Hematopoietic multipotent progenitor cell (in vitro differentiated cells): Measurements from ENCODE around the gene DGKD. TPM values are rescaled to one million over a fixed set of nuclear protein-coding genes. Genes with fewer than 3 reads are reported as not detected.

Experiments used
- DNase-seq, 3 donors: peaks; one replicate each; pipeline ENCODE4 v3.0.0-alpha.2; 2011 to 2015; ENCODE audit warnings: low read depth in 2 of 3, low spot score in 2 of 3
- total RNA-seq: library from RNA; depleted of rRNA; stranded (reverse); fragments of >200 nt; gene quantifications from one replicate; pipeline ENCODE4 v1.2.3, GENCODE V29; 2012

The DGKD gene
- total RNA-seq, 1 donor, result 25.9 TPM

DNA sequence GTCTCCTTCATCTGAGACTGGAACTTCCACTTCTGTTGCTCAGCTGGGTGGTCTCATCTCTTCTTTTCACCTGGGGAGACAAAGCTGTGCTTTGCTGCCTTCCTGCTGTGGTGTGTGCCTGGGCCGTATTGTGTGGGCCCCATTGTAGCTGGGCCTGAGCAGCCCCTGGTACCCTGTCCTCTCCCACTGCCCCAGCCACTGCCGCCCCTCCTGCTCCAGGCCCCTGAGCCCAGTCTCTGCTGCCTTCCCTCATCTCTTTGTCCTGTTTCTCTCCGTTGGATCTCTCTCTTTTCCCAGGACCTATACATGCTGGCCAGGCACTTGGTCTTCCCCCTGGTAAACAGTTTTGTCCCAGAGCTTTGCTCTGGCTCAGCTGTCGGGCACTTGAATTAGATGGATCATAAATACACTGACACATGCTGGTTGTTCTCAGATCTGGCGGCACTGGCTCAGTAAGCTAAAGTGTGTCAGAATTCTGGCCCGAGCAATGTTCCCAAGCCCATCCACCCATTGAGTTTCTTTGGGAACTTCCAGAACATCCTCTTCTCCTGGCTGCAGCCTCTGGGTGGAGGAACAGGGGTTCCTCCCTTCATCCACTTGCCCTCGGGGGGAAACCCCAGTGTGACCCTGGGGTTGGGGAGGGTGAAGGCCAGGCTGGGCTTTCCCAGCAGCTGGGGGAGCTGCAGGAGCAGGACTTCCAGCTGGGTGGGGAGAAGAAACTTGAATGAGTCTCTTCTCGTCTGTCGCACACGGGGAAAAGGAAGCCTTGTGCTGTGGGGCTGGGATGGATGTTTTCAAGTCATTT lies 99.0 kb downstream of the DGKD start:
- no peak for DNase-seq

- no peak for DNase-seq
These were observed 99.6 kb downstream of the DGKD start for GRCh38 chr2:233453916-233454315.

DNA sequence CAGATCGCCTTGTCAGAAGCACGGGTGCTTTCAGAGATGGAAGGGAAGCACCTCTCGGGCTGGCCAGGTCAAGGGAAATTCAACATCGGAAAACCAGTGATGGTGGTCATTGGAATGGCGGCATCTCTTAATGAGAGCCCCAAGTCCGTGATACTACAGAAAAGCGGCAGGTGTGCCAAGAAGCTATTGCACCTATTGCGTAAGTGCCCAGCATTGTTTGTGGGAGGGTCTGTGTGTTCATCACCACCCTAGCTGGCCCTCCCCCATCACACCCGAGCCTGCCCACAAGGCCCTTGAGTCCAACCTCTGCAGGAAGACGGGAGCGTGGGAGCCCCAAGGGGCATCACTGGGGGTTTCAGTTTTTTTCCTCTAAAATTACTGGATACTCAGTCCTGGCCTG lies 100.7 kb downstream of the DGKD start:
- DNase-seq, result no peak

- DNase-seq, result no peak
These were observed 101.2 kb downstream of the DGKD start for GRCh38 chr2:233455491-233455890.

DNA sequence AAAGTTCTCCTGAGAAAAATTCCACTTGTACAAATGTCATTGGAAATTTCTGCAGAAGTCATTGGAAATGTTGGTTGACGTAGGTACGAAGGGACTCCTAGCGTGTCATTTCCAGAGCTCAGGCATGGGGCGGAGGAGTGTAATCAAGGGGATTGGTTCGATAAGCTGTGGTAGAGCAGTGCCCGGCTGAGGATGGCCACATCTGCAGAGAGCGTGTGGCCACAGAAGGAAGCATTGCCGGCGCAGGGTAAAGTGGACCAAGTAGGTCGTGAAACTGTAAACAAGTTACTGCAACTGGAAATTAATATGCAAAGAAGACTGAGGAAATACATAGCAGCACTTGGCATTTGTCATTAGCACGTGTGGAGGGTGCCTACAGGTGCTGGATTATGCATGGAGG lies 101.8 kb downstream of the DGKD start:
- no peak for DNase-seq

GRCh38 chr2:233456934-233457333 lies 102.6 kb downstream of the DGKD start:
- DNase-seq, result no peak

DNA sequence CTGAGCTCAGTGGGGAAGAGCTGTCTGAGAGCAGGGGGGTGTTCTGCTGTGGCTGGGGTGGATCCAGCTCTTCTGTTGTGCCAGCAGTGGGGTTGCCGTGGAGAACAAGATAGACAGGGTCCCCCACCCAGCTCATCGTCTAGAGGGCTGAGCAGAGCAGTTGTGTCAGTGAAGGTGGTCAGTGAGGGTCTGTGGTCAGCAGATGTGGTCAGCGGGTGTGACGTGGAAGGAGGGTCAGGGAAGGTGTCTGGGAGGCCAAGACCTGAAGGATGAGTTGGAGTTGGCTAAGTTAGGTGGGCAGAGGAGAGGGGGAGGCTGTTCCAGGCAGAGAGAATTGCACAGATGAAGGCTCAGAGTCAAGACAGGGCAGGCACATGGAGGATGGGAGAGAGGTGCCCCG lies 103.1 kb downstream of the DGKD start:
- no peak for DNase-seq

GRCh38 chr2:233458031-233458610 lies 103.8 kb downstream of the DGKD start:
- DNase-seq, result no peak

- no peak for DNase-seq
These were observed 104.5 kb downstream of the DGKD start for GRCh38 chr2:233458826-233459225.

DNA sequence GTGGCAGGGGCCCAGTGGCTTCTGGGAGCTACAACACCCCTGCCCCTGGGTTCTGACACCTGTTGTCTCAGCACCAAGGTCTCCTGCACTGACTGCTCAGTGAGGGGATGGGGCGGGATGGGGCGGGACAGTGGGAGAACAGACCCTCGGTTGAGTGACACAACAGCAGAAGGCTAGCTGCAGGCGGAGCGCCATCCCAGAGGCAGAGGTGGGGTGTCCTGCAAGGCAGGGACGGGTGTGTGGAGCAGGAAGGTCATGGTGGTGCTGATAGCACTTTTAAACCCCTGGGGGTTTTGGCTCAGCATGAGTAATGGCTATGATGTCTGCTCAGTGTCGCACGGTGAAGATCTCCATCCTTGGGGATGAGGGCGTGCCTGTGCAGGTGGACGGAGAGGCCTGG lies 105.1 kb downstream of the DGKD start:
- no peak for DNase-seq

- DNase-seq, result no peak
These were observed 106.6 kb downstream of the DGKD start for GRCh38 chr2:233460726-233461441.

DNA sequence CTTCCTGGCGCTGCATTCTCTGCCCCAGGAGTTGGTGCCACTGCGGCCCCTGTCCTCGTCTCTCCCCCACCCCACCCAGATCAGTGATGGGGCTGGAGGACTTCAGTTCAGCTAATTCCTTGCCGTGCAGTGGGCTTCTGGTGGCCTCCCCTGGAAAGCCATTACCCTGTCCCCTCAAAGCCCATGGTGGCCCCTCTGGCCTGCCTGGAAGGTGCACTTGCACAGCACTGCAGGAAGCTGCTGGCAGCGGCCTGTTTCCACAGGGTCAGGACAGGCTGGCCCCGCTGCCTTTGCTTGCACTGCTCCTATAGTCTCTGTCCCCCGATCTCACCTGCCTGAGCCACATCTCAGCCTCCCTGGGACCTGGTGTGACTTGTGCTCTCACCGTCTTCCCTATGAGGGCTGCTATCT lies 107.2 kb downstream of the DGKD start:
- DNase-seq, result no peak

DNA sequence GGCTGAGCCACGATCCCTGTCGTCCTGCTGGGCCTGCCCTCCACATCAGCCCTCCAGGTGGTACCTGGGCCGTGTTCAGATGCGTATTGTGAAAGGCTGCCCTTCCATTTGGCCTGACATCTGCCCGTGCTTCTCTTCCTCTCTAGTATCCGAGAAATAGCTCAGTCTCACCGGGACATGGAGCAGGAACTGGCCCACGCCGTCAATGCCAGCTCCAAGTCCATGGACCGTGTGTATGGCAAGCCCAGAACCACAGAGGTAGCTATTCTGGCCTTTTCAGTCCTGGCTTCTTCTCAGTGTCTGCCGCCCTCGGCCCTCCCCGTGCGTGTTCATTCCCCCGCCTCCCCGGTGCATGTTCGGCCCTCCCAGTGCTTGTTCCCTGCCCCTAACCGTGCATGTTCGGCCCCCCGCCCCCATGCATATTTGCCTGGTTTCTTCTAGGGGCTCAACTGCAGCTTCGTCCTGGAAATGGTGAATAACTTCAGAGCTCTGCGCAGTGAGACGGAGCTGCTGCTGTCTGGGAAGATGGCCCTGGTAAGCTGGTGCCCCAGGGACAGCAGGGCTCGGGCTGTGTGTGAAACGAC lies 108.0 kb downstream of the DGKD start:
- no peak for DNase-seq

DNA sequence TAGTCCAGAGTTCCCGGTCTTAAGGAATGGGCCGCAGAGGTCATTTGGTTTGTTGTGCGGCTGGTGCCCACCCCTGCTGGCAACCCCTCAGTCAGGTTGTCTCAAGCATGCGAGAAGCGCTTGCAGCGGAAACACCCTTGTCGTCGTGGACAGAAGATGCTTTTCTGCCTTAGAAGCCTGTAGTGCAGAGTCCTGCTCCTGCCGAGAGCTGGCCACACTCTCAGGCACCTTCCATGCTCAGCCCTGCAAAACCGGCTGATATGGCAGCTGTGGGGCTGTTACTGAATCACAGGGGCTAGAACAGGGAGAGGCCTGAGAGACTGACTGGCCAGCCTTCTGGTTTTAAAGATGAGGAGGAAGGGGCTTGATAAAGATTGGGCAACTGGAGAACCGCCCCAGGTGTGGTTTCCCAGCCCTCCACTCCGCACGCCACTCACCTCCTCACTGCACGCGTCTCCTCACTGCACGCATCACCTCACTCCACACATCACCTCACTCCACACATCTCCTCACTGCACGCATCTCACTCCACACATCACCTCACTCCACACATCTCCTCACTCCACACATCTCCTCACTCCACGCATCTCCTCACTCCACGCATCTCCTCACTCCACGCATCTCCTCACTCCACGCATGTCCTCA lies 108.7 kb downstream of the DGKD start:
- DNase-seq, result no peak

DNA sequence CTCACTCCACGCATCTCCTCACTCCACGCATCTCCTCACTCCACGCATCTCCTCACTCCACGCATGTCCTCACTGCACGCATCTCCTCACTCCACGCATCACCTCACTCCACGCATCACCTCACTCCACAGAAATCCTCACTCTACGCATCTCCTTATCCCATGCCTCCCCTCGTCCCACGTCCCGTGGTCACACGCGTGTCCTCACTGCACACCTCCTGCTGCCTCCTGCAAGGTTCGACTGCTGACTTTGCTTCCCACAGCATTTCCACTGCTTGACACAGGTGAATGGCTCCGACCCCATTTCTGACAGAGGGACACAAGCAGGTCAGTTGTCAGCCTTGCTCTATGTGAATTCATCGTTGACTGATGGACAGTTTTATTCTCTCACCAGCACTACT lies 109.3 kb downstream of the DGKD start:
- no peak for DNase-seq

- DNase-seq, result no peak
These were observed 109.8 kb downstream of the DGKD start for GRCh38 chr2:233464056-233464455.

DNA sequence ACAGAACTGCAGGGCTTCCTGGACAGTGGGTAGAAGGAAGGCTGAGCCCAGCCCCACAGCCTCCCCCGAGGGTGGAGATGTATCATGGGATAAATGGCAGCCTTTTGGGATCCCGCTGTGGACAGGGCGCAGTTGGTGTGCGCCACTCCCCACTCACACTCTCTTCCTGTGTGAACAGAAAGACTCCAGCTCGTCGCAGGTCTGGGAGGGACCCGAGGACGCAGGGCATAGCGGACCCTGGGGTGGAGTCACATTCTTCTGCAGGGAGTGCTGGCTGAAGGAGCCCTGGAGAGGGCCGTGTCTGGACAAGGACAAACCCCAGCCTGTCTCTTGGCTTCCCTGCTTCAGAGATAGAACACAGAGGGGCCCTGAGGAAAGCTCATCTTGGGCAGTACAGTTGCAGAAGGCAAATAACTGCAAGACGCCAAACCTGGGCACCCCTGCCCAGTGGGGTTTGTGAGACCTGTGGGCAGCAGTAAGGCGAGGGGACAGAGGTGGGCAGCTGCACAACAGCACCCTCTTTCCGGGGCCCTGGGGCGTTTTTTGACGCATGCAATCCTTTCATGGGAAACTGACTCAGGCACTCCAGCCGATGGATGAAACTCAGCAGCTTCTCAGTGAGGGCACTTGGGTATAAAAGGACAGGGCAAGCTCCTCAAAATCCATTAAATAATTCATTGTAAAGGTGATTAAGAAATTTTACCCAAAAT lies 110.4 kb downstream of the DGKD start:
- DNase-seq, result no peak

DNA sequence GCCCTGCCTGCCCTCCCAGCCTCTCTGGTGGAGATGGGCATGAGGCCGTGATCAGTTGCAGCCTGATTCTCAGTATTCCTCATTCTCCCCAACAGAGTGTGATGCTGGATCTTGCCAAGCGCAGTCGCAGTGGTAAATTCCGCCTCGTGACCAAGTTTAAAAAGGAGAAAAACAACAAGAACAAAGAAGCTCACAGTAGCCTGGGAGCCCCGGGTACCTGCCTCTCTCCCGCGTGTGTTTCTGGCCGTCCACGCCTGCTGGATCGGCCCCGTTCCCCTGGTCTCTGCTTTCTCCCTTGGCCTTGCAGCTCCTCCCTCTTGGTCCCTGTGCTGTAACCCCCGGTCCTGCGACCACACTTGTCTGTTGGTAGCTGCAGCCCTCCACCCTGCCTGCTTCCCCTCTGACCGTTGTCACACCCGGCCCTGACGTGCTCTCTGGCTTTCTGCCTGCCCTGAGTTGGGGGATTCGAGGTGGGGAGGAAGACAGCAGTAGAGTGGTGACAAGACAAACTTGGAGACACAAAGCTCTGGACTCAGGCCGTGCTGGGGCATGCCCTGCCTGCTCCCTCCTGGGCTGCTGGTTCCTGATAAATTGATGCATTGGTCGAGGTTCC lies 112.8 kb downstream of the DGKD start:
- no peak for DNase-seq

DNA sequence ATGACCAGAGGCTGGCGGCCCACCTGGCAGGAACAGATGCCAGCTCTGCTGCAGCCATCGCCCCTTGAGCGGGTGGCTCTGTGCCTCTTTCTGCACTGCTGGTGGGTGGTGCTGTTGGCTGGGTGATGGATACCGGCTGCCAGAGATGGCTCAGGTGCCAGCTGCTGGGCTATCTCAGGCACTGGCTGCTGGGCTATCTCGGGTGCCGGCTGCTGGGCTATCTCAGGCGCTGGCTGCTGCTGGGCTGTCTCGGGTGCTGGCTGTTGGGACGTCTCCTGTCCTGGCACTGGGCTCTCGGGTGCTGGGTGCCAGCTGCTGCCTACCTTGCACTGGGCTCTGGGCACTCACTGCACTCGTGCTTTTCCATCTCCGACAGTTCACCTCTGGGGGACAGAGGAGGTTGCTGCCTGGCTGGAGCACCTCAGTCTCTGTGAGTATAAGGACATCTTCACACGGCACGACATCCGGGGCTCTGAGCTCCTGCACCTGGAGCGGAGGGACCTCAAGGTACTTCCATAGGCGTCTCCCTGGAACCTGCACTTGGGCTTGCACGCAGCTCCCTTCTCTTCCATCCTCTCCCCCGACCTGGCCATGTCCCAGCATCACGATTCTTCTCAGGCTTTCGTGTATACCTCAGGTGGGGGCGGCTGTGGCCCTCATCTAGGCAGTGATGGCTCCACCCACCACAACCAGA lies 113.9 kb downstream of the DGKD start:
- DNase-seq, result no peak
